Panc1 (cell line): ENCODE results near the gene UBA1. TPM values are rescaled to one million over a fixed set of nuclear protein-coding genes. Genes with fewer than 3 reads are reported as not detected.

ENCODE experiments used
- ATAC-seq: fragments of 200-7000 bp; cut with Tn5 transposase; 2 replicates; pipeline ENCODE4 v1.9.1; 2020; ENCODE audit warnings: mild to moderate bottlenecking, moderate library complexity
- BruUV-seq: library from RNA; stranded (reverse); fragments of 400-500 nt; replicated peaks from 2 replicates; lab custom pipeline; 2021; lab: Mats Ljungman, UMichigan
- CTCF ChIA-PET: fragments of 300-600 bp; sonication (Branson Sonifier 250); formaldehyde crosslinking; loops from one replicate; lab custom pipeline; 2022; ENCODE audit warnings: antibody characterized with exemption; lab: Charles Lee
- POLR2A ChIA-PET: fragments of 300-600 bp; sonication (Branson Sonifier 250); formaldehyde crosslinking; loops from one replicate; lab custom pipeline; 2022; ENCODE audit warnings: antibody characterized with exemption; lab: Charles Lee
- DNase-seq: peaks from one replicate; pipeline ENCODE4 v3.0.0-alpha.2; 2010; ENCODE audit warnings: low read depth, low spot score
- H3K27ac ChIP-seq: 2 replicates; pipeline ENCODE4 v1.5.1; 2011; ENCODE audit warnings: mild to moderate bottlenecking, low read length, inconsistent platforms
- H3K27me3 ChIP-seq: fragments of 200-500 bp; sonication (Bioruptor generic); 2 replicates; pipeline ENCODE4 v1.6.0; 2014; ENCODE audit warnings: low read length, inconsistent platforms; ENCODE audit not compliant: control insufficient read depth, insufficient read depth
- H3K36me3 ChIP-seq: fragments of 200-500 bp; sonication (Bioruptor generic); 2 replicates; pipeline ENCODE4 v1.5.1; 2014; ENCODE audit warnings: inconsistent platforms, mild to moderate bottlenecking, low read length, moderate library complexity; ENCODE audit not compliant: control insufficient read depth, insufficient read depth
- H3K4me1 ChIP-seq: 2 replicates; pipeline ENCODE4 v1.5.1; 2011; ENCODE audit warnings: inconsistent platforms, mild to moderate bottlenecking, low read length, moderate library complexity; ENCODE audit not compliant: control insufficient read depth, insufficient read depth
- H3K4me3 ChIP-seq, 2 experiments: 2 replicates each; pipeline ENCODE4 v1.5.1; 2011 to 2012; ENCODE audit warnings: low read depth in 2 of 2, low read length in 2 of 2, mild to moderate bottlenecking in 2 of 2, inconsistent platforms in 1 of 2, moderate library complexity in 1 of 2
- H3K9me3 ChIP-seq: fragments of 200-500 bp; sonication (Bioruptor generic); 2 replicates; pipeline ENCODE4 v1.5.1; 2014; ENCODE audit warnings: low read depth, mild to moderate bottlenecking, inconsistent platforms, low read length, moderate library complexity; ENCODE audit not compliant: control insufficient read depth, insufficient read depth
- POLR2AphosphoS5 ChIP-seq: IDR thresholded peaks from 2 replicates; pipeline ENCODE4 v1.6.1; 2012; ENCODE audit warnings: mild to moderate bottlenecking, low read depth, low read length, moderate library complexity
- SIN3A ChIP-seq: IDR thresholded peaks from 2 replicates; pipeline ENCODE4 v1.6.1; 2012; ENCODE audit warnings: low read depth, mild to moderate bottlenecking, low read length, moderate library complexity, borderline replicate concordance; ENCODE audit not compliant: insufficient read depth
- TCF7L2 ChIP-seq: IDR thresholded peaks from 2 replicates; pipeline ENCODE4 v1.6.1; 2011; ENCODE audit warnings: mild to moderate bottlenecking, low read depth, low read length, inconsistent platforms
- in situ Hi-C: cut with HindIII; loops from 2 replicates; pipeline ENCODE4 v1.10.0; 2016; ENCODE audit warnings: low sequenced_read_pairs, low pct_unique_long_range_greater_than_20kb
- intact Hi-C: fragments of 100-400 bp; cut with micrococcal nuclease; formaldehyde crosslinking; loops from one replicate; pipeline ENCODE4 v1.10.0; 2022; ENCODE audit not compliant: unreplicated experiment
- total RNA-seq: library from RNA; stranded (reverse); gene quantifications from one replicate; pipeline ENCODE4 v1.2.1, GENCODE V29; 2021; ENCODE audit not compliant: unreplicated experiment
- TF ChIP-seq, protein P1 (sequence below): fragments of 450-650 bp; IDR thresholded peaks from 2 replicates; pipeline ENCODE4 v1.5.1; 2017; ENCODE audit warnings: mild to moderate bottlenecking
- TF ChIP-seq, protein P2 (sequence below), 2 experiments: IDR thresholded peaks; 2 replicates each; pipeline ENCODE4 v1.6.1; 2011 to 2012; ENCODE audit warnings: low read depth in 2 of 2, control low read depth in 1 of 2, low read length in 1 of 2, mild to moderate bottlenecking in 1 of 2, moderate library complexity in 1 of 2; ENCODE audit not compliant: insufficient read depth in 1 of 2

UBA1 gene
- total RNA-seq, 1 experiment from 2014 or later: 302 TPM

DNA sequence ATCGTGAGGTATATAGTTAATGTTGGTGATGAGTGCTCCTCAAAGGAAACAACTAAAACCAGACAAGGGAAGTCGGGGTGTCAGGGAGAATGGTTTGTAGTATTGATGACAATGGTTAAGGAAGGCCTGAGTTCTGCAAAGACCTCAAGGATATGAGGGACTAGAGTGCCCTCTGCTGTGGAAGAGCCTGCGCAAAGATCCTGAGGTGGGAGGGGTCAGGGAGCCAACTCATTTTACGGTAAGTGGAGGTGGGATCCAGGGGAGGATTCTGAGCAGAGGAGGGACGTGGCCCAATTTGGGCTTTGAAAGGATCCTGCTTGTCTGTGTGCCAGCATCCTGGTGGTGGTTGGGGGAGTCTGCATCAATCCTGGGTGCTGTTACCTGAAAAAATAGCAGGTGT is 11.3 kb downstream of the UBA1 start:
- ChIA-PET POLR2A (no interaction called here), CTCF (no interaction called here)
- no TSS peak for BruUV-seq
- Histone ChIP-seq H3K9me3 (no peaks in the 10 kb centered on the region), H3K27me3 (no peaks in the 10 kb centered on the region), H3K4me3 (no peak overlapping the region), H3K4me1 (no peaks in the 10 kb centered on the region; the same call in 1 of the 2 replicates), H3K36me3 (peaks cover 21% of the 10 kb centered on the region), H3K27ac (no peak overlapping the region)
- no peak for TF ChIP-seq POLR2AphosphoS5
- TF ChIP-seq, protein P1, sequence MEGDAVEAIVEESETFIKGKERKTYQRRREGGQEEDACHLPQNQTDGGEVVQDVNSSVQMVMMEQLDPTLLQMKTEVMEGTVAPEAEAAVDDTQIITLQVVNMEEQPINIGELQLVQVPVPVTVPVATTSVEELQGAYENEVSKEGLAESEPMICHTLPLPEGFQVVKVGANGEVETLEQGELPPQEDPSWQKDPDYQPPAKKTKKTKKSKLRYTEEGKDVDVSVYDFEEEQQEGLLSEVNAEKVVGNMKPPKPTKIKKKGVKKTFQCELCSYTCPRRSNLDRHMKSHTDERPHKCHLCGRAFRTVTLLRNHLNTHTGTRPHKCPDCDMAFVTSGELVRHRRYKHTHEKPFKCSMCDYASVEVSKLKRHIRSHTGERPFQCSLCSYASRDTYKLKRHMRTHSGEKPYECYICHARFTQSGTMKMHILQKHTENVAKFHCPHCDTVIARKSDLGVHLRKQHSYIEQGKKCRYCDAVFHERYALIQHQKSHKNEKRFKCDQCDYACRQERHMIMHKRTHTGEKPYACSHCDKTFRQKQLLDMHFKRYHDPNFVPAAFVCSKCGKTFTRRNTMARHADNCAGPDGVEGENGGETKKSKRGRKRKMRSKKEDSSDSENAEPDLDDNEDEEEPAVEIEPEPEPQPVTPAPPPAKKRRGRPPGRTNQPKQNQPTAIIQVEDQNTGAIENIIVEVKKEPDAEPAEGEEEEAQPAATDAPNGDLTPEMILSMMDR: peak; percentile 29; the same call in 1 of the 2 replicates
- in situ Hi-C loops (no loop called here), intact Hi-C loops (no loop called here)
- ATAC-seq: peak; percentile 40; the same call in 1 of the 2 replicates
- DNase-seq: no peak

- Histone ChIP-seq H3K27ac (no peak overlapping the region), H3K27me3 (no peaks in the 10 kb centered on the region), H3K36me3 (peaks cover 17% of the 10 kb centered on the region), H3K4me3 (no peak overlapping the region), H3K4me1 (no peaks in the 10 kb centered on the region), H3K9me3 (no peaks in the 10 kb centered on the region)
- no TSS peak for BruUV-seq
- no peak for DNase-seq
- no peak for TF ChIP-seq TCF7L2
- TF ChIP-seq SIN3A: no peak
- TF ChIP-seq, protein P2, sequence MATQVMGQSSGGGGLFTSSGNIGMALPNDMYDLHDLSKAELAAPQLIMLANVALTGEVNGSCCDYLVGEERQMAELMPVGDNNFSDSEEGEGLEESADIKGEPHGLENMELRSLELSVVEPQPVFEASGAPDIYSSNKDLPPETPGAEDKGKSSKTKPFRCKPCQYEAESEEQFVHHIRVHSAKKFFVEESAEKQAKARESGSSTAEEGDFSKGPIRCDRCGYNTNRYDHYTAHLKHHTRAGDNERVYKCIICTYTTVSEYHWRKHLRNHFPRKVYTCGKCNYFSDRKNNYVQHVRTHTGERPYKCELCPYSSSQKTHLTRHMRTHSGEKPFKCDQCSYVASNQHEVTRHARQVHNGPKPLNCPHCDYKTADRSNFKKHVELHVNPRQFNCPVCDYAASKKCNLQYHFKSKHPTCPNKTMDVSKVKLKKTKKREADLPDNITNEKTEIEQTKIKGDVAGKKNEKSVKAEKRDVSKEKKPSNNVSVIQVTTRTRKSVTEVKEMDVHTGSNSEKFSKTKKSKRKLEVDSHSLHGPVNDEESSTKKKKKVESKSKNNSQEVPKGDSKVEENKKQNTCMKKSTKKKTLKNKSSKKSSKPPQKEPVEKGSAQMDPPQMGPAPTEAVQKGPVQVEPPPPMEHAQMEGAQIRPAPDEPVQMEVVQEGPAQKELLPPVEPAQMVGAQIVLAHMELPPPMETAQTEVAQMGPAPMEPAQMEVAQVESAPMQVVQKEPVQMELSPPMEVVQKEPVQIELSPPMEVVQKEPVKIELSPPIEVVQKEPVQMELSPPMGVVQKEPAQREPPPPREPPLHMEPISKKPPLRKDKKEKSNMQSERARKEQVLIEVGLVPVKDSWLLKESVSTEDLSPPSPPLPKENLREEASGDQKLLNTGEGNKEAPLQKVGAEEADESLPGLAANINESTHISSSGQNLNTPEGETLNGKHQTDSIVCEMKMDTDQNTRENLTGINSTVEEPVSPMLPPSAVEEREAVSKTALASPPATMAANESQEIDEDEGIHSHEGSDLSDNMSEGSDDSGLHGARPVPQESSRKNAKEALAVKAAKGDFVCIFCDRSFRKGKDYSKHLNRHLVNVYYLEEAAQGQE (IDR thresholded peaks at IDR 0.05; ENCODE audit: insufficient read depth in 1 of 2, low read depth in 2 of 2, low read length in 1 of 2): no peak
- no peak for TF ChIP-seq POLR2AphosphoS5
- TF ChIP-seq, protein P1: no peak
- CTCF ChIA-PET: no interaction called here
- ATAC-seq: no peak
- intact Hi-C loops: no loop called here
- POLR2A ChIA-PET: no interaction called here
- in situ Hi-C loops: no loop called here
Observed at GRCh38 chrX:47206316-47206715, 12.7 kb downstream of the UBA1 start.
